ENCODE data around the gene HSPB2.

DNA sequence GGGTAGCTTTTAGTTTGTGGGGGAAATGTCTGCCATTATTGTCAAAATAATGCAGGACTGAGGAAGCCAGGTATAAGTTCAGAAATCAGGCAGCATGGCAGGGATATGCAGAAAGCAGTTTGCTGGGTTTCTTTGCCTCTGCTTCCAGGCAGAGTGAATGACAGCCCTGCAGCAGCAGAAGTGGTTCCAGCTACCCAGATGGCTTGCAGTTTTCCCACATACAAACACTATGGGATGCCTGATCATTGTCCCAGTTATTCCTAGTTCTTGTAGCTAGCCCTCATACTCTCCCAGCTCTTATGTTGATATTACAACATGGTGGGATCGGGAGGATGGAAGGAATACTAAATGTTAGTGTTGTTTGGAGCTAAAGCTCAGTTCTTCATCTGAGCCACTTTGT is 21.8 kb downstream of the HSPB2 start:
- TF ChIP-seq, protein P1, sequence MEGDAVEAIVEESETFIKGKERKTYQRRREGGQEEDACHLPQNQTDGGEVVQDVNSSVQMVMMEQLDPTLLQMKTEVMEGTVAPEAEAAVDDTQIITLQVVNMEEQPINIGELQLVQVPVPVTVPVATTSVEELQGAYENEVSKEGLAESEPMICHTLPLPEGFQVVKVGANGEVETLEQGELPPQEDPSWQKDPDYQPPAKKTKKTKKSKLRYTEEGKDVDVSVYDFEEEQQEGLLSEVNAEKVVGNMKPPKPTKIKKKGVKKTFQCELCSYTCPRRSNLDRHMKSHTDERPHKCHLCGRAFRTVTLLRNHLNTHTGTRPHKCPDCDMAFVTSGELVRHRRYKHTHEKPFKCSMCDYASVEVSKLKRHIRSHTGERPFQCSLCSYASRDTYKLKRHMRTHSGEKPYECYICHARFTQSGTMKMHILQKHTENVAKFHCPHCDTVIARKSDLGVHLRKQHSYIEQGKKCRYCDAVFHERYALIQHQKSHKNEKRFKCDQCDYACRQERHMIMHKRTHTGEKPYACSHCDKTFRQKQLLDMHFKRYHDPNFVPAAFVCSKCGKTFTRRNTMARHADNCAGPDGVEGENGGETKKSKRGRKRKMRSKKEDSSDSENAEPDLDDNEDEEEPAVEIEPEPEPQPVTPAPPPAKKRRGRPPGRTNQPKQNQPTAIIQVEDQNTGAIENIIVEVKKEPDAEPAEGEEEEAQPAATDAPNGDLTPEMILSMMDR (IDR thresholded peaks at IDR 0.05): no peak
- TF ChIP-seq POLR2A (IDR thresholded peaks at IDR 0.05) (no peak), POLR2AphosphoS5 (IDR thresholded peaks at IDR 0.05) (no peak)
